ENCODE data around the gene NKX2-8.

The NKX2-8 gene

DNA sequence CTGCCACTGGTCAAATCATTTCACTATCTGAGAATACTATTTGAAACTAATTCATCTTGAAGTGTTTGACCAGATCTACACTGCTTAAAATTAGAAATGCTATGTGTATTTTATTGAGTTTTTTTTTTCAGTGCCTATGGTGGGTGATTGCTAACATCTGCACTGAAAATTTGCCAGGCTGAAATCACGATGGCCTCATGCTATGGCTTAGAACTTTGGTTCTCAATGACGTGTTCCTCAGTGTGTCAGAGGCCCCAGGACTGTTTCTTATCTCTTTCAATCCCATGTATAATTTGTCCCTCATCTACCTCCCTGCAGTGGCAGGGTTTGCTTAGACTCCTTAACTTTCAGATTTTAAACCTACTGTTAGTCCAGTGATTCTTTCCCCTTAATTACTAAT is 36.2 kb upstream of the NKX2-8 start:
- no peak overlapping the region for H3K27ac ChIP-seq
- TF ChIP-seq ZFX (IDR thresholded peaks at IDR 0.05): no peak

DNA sequence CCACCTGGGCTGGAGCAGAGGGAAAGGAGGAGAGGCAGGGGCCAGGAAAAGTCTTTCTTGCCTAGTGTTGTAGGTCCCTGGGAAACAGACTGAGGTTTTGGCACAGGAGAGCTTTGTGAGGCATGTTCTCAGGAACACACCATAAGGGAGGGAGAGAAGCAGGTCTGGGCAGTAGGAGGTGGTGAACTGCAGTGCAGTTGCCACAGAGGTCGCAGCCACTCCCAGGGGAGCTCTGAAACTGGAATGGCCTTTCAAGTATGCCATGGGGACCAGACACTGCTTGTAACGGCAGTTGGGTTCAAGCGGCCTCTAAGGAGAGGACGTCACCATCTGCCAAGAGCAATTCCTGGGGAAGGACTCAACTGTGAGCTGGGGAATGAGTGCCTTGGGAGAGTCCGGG is 35.4 kb upstream of the NKX2-8 start:
- H3K27ac ChIP-seq: no peak overlapping the region

DNA sequence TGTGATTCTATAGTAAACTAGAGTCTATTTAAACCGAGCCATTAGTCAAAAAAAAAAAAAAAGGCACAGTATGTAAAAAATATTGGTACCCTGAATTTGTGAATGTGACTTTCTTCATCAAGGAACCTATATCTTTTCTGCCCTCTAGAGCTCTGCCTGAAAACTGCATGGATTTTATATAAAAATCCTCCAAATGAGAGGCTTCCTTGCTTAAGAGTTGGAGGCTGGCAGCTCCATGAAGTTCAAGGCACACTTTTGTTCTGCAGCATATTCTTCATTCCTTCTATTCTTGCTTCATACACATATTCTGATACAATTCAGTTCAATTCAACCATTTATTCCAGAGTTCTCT is 23.1 kb upstream of the NKX2-8 start:
- TF ChIP-seq ZFX (IDR thresholded peaks at IDR 0.05): no peak
- TF ChIP-seq, protein P1, sequence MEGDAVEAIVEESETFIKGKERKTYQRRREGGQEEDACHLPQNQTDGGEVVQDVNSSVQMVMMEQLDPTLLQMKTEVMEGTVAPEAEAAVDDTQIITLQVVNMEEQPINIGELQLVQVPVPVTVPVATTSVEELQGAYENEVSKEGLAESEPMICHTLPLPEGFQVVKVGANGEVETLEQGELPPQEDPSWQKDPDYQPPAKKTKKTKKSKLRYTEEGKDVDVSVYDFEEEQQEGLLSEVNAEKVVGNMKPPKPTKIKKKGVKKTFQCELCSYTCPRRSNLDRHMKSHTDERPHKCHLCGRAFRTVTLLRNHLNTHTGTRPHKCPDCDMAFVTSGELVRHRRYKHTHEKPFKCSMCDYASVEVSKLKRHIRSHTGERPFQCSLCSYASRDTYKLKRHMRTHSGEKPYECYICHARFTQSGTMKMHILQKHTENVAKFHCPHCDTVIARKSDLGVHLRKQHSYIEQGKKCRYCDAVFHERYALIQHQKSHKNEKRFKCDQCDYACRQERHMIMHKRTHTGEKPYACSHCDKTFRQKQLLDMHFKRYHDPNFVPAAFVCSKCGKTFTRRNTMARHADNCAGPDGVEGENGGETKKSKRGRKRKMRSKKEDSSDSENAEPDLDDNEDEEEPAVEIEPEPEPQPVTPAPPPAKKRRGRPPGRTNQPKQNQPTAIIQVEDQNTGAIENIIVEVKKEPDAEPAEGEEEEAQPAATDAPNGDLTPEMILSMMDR (conservative IDR thresholded peaks at IDR 0.05): peak; percentile 29
- H3K27ac ChIP-seq: no peak overlapping the region

More for the DNA sequence above, 35.4 kb upstream of the NKX2-8 start:
- no peak for TF ChIP-seq ZFX (IDR thresholded peaks at IDR 0.05)
- TF ChIP-seq, protein P1 (conservative IDR thresholded peaks at IDR 0.05): no peak

DNA sequence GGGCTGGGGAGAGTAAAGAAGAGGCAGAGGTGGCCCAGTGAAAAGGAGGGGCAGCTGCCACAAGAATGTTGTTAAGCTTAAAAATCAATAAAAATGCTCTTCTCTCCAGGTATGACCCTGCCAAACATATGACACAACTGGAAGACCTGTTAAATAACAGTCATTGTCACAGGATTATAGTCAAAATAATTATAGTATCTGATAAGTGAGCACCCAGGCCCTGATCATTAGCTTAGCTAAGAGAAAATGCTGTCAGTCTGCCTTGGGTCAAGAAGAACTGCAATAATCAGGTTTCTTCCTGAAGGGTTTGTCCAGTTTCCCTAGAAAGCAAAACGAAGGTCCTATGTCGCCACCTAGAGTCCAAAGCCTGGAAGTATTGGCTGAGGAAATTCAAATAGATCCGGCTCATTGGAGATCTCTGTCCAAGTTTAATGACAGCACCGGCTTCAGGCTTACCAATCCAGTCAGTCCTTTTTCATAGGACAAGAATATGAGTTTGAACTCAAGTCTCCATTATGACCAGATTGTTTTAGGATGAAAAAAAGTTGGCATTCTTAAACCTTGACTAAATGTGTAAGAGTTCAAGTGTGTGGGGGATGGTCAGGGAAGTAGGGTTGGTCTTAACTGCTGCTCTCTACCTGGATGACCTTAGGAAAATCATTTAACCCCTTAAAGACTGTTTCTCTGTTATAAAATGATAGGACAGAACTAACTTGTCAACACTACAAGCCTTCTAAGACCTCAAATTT is 22.5 kb upstream of the NKX2-8 start:
- no peak overlapping the region for H3K27ac ChIP-seq
- no peak for TF ChIP-seq ZFX (IDR thresholded peaks at IDR 0.05)
- TF ChIP-seq, protein P1 (conservative IDR thresholded peaks at IDR 0.05): peak; percentile 91

DNA sequence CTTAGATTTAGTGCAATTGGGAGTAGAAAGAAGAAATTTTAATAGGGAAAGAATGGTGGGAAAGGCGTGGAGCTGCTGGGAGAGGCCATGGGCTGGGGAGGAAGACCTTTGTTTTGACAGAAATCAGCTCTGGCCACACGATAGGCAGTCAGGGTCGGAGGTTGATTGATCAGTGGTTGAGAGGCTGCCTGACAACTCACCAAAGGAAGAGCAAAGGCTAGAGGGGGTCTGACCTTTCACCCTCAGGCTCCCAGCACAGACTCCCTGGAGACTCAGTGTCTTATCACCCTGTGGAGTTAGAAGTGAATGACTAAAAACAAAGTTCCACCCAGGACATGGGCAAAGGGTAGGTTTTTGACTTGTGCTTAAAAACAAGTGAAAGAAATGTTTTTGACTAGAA is 18.0 kb upstream of the NKX2-8 start:
- TF ChIP-seq ZFX (IDR thresholded peaks at IDR 0.05): no peak
- TF ChIP-seq, protein P1 (conservative IDR thresholded peaks at IDR 0.05): no peak
- H3K27ac ChIP-seq: no peak overlapping the region

DNA sequence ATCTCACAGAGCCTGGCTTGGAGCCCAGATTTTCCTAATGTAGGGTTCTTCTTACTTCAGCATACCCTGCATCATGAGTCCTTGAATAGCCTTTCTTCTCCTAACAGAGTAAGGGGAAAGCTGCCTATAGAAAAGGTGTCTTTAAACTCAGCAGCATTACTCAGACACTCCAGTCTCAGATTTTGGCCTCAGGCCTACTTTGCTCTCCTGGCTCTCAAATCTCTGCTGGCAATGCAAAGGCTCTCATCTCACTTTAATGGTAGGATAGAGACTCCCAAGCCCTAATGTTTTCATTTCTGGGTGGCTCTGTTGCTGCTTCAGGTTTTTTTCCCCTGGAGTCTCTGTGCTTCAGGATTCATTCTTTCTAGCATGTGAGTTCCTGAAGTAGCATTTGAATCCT is 9.1 kb upstream of the NKX2-8 start:
- no peak for TF ChIP-seq ZFX (IDR thresholded peaks at IDR 0.05)
- TF ChIP-seq, protein P1 (conservative IDR thresholded peaks at IDR 0.05): no peak
- H3K27ac ChIP-seq: no peak overlapping the region

DNA sequence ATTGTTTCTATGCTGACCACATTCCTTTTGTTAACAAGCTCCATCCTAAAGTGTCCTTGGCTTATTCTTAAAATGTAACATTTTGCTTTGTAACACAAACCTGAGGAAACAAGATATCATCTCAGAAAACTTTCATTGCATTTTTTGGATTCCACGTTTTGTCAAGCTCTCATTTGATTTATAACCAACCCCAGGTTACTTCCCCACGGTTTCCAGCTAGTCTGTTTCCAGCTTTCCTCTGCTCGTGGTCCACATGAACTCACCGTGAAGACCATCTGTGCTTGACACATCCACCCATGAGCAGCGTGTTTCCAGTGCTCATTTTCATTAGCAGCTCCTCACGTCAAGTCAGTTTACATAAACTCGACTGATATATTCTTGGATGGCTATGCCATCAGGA is 6.4 kb upstream of the NKX2-8 start:
- no peak for TF ChIP-seq ZFX (IDR thresholded peaks at IDR 0.05)
- TF ChIP-seq, protein P1 (conservative IDR thresholded peaks at IDR 0.05): no peak
- no peak overlapping the region for H3K27ac ChIP-seq

DNA sequence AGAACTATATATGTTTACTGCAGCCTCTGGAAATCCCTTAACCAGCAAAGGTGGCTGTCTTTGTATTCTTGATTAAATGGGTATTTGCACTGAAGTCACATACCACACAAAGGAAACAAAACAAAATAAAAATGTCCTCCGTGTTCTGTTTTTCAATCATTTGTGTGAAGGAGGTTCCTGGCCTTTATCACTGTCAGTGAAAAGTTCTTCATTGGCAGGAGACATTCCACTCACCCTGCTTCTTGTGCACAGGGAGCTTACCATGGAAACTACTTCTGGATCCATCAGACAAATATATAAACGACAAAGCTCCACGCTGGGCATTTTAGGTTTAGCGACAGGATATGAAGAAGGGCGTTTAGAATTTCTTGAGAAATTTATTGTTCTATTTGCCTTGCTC is 5.7 kb upstream of the NKX2-8 start:
- no peak overlapping the region for H3K27ac ChIP-seq
- TF ChIP-seq, protein P1 (conservative IDR thresholded peaks at IDR 0.05): no peak
- TF ChIP-seq ZFX (IDR thresholded peaks at IDR 0.05): no peak

Measured in C4-2B (cell line).